NCI-H1436 (cell line): ENCODE measurements around the gene YWHAG.
A peak's percentile ranks its signal among the peaks of the same experiment; 100 is the strongest.
"Not testable (repeated sequence)": the region's sequence is repeated elsewhere in the genome, so short reads cannot be mapped to it uniquely, and the experiment has no call there.

Experiments used
- DNase-seq: peaks from one replicate; lab custom pipeline; 2025; lab: John Stamatoyannopoulos, UW

Gene YWHAG

GRCh38 chr7:76347710-76348109 is 11.1 kb downstream of the YWHAG start:
- DNase-seq: no peak

GRCh38 chr7:76346778-76347177 is 12.0 kb downstream of the YWHAG start:
- DNase-seq: no peak

- DNase-seq: no peak
Measured at GRCh38 chr7:76346097-76346496, 12.7 kb downstream of the YWHAG start.

GRCh38 chr7:76343931-76344321 is 14.9 kb downstream of the YWHAG start:
- no peak for DNase-seq

- no peak for DNase-seq
Measured at GRCh38 chr7:76343294-76343930, 15.4 kb downstream of the YWHAG start.

- no peak for DNase-seq
Measured at GRCh38 chr7:76342222-76342621, 16.6 kb downstream of the YWHAG start.

GRCh38 chr7:76340617-76341131 is 18.1 kb downstream of the YWHAG start:
- DNase-seq: no peak

- DNase-seq: peak; percentile 77
Measured at GRCh38 chr7:76338298-76339084, 20.3 kb downstream of the YWHAG start.

- DNase-seq: no peak
Measured at GRCh38 chr7:76337147-76337546, 21.6 kb downstream of the YWHAG start.

GRCh38 chr7:76336094-76336493 is 22.7 kb downstream of the YWHAG start:
- DNase-seq: no peak

GRCh38 chr7:76335417-76335816 is 23.4 kb downstream of the YWHAG start:
- DNase-seq: not testable (repeated sequence)

GRCh38 chr7:76334320-76334967 is 24.3 kb downstream of the YWHAG start:
- no peak for DNase-seq

GRCh38 chr7:76333511-76334101 is 25.2 kb downstream of the YWHAG start:
- no peak for DNase-seq

GRCh38 chr7:76332078-76332477 is 26.7 kb downstream of the YWHAG start:
- no peak for DNase-seq

- no peak for DNase-seq
Measured at GRCh38 chr7:76330673-76331072, 28.1 kb downstream of the YWHAG start.

GRCh38 chr7:76330261-76330660 is 28.5 kb downstream of the YWHAG start:
- no peak for DNase-seq

- DNase-seq: no peak
Measured at GRCh38 chr7:76329479-76329878, 29.3 kb downstream of the YWHAG start.

GRCh38 chr7:76328389-76328788 is 30.4 kb downstream of the YWHAG start:
- no peak for DNase-seq

- no peak for DNase-seq
Measured at GRCh38 chr7:76327610-76328009, 31.2 kb downstream of the YWHAG start.

GRCh38 chr7:76326646-76327233 is 32.1 kb downstream of the YWHAG start:
- DNase-seq: no peak

GRCh38 chr7:76325811-76326210 is 33.0 kb downstream of the YWHAG start:
- DNase-seq: no peak

GRCh38 chr7:76325092-76325491 is 33.7 kb downstream of the YWHAG start:
- DNase-seq: no peak
